SK-N-SH (cell line): ENCODE measurements around the gene RCOR2. TPM values are rescaled to one million over a fixed set of nuclear protein-coding genes. Genes with fewer than 3 reads are reported as not detected.

Experiments
- CTCF ChIA-PET: fragments of 300-600, 350-600 bp; formaldehyde crosslinking; extraction: SDS; loops from one replicate; lab custom pipeline; 2021; lab: Yijun Ruan, JAX
- POLR2A ChIA-PET: fragments of 350-600 bp; sonication (Branson Sonifier 250); formaldehyde crosslinking; extraction: SDS; loops from one replicate; lab custom pipeline; 2020; ENCODE audit warnings: antibody characterized with exemption, inconsistent platforms; lab: Yijun Ruan, JAX
- DNase-seq: peaks from one replicate; pipeline ENCODE4 v3.0.0; 2012
- H2AFZ ChIP-seq: fragments of 200-600 bp; sonication (generic); 2 replicates; pipeline ENCODE4 v1.8.1; 2016; ENCODE audit warnings: antibody characterized with exemption, mild to moderate bottlenecking, low read depth
- H3F3A ChIP-seq: fragments of 200-600 bp; sonication (generic); replicated peaks from 2 replicates; pipeline ENCODE3; 2016; ENCODE audit warnings: antibody characterized with exemption, mild to moderate bottlenecking; ENCODE audit not compliant: insufficient read depth
- H3K27ac ChIP-seq, 2 experiments: fragments of 200-500 bp in 1 of 2; fragments of 200-600 bp in 1 of 2; sonication (Bioruptor generic) in 1 of 2; sonication (generic), shearing (Covaris generic) in 1 of 2; 2 replicates each; pipeline versions ENCODE4 v1.5.1 to v1.6.1; 2014 to 2016; ENCODE audit warnings: low read depth in 2 of 2, inconsistent platforms in 1 of 2, low read length in 1 of 2, mild to moderate bottlenecking in 1 of 2, mixed read lengths in 1 of 2
- H3K27me3 ChIP-seq: fragments of 200-600 bp; sonication (generic), shearing (Covaris generic); 2 replicates; pipeline ENCODE4 v1.6.1; 2016; ENCODE audit warnings: mixed run types; ENCODE audit not compliant: insufficient read depth
- H3K36me3 ChIP-seq, 2 experiments: fragments of 200-500 bp in 1 of 2; fragments of 200-600 bp in 1 of 2; sonication (Bioruptor generic) in 1 of 2; sonication (generic) in 1 of 2; replicated peaks in 1 of 2; 2 replicates each; pipeline versions ENCODE3 to v1.5.1; 2014 to 2016; ENCODE audit warnings: low read length in 1 of 2, mild to moderate bottlenecking in 1 of 2; ENCODE audit not compliant: insufficient read depth in 2 of 2, control insufficient read depth in 1 of 2
- H3K4me1 ChIP-seq, 2 experiments: fragments of 200-500 bp in 1 of 2; fragments of 200-600 bp in 1 of 2; sonication (Bioruptor generic) in 1 of 2; sonication (generic), shearing (Covaris generic) in 1 of 2; 2 replicates each; pipeline versions ENCODE4 v1.5.1 to v1.6.1; 2014 to 2016; ENCODE audit warnings: low read depth in 1 of 2, low read length in 1 of 2, mixed run types in 1 of 2; ENCODE audit not compliant: insufficient read depth in 2 of 2, control insufficient read depth in 1 of 2
- H3K4me2 ChIP-seq: fragments of 200-600 bp; sonication (generic), shearing (Covaris generic); 2 replicates; pipeline ENCODE4 v1.6.1; 2017; ENCODE audit warnings: mixed run types
- H3K4me3 ChIP-seq, 2 experiments: fragments of 200-500 bp in 1 of 2; fragments of 200-600 bp in 1 of 2; sonication (Bioruptor generic) in 1 of 2; sonication (generic), shearing (Covaris generic) in 1 of 2; 2 replicates each; pipeline versions ENCODE4 v1.5.1 to v1.8.1; 2014 to 2016; ENCODE audit warnings: low read depth in 2 of 2, inconsistent platforms in 1 of 2, low read length in 1 of 2, mild to moderate bottlenecking in 1 of 2, mixed read lengths in 1 of 2, moderate library complexity in 1 of 2
- H3K79me2 ChIP-seq: fragments of 200-600 bp; sonication (generic); 2 replicates; pipeline ENCODE4 v1.8.1; 2017; ENCODE audit warnings: mild to moderate bottlenecking; ENCODE audit not compliant: insufficient read depth
- H3K9ac ChIP-seq: fragments of 200-600 bp; sonication (generic); 2 replicates; pipeline ENCODE4 v1.6.1; 2017; ENCODE audit warnings: mixed run types
- H3K9me2 ChIP-seq: fragments of 200-600 bp; sonication (generic); 2 replicates; pipeline ENCODE4 v1.6.1; 2017; ENCODE audit warnings: mixed run types
- H3K9me3 ChIP-seq: fragments of 200-600 bp; sonication (generic); 2 replicates; pipeline ENCODE4 v1.6.1; 2017; ENCODE audit warnings: mixed run types, mild to moderate bottlenecking, moderate library complexity
- H4K20me1 ChIP-seq: fragments of 200-600 bp; sonication (generic); 2 replicates; pipeline ENCODE4 v1.6.1; 2017; ENCODE audit warnings: mild to moderate bottlenecking, mixed run types; ENCODE audit not compliant: insufficient read depth
- CHD2 ChIP-seq: fragments of 150-350 bp; IDR thresholded peaks from 2 replicates; pipeline ENCODE4 v1.6.1; 2018; ENCODE audit warnings: low read length; ENCODE audit not compliant: partially characterized antibody
- EZH2phosphoT487 ChIP-seq: fragments of 200-600 bp; sonication (generic); IDR thresholded peaks from 2 replicates; pipeline ENCODE4 v1.6.1; 2017; ENCODE audit warnings: low read depth, mixed run types, mild to moderate bottlenecking, antibody characterized with exemption, moderate library complexity, borderline replicate concordance
- FOSL2 ChIP-seq: IDR thresholded peaks from 2 replicates; pipeline ENCODE4 v1.4.0; 2012; ENCODE audit warnings: low read depth, mild to moderate bottlenecking, moderate library complexity, borderline replicate concordance
- FOXJ3 ChIP-seq: sonication (generic); formaldehyde crosslinking; IDR thresholded peaks from 2 replicates; pipeline ENCODE4 v1.5.1; 2020; ENCODE audit warnings: mild to moderate bottlenecking, missing genetic modification reagents
- GABPA ChIP-seq: IDR thresholded peaks from 2 replicates; pipeline ENCODE4 v1.4.0; 2012; ENCODE audit warnings: low read depth, mild to moderate bottlenecking
- IRF3 ChIP-seq: fragments of 150-350 bp; IDR thresholded peaks from 2 replicates; pipeline ENCODE4 v1.6.1; 2016; ENCODE audit warnings: mild to moderate bottlenecking, low read depth, low read length
- MEF2A ChIP-seq: IDR thresholded peaks from 2 replicates; pipeline ENCODE4 v1.4.0; 2012; ENCODE audit warnings: low read depth, borderline replicate concordance
- NFIC ChIP-seq: IDR thresholded peaks from 2 replicates; pipeline ENCODE4 v1.4.0; 2012; ENCODE audit warnings: borderline replicate concordance
- NRF1 ChIP-seq: IDR thresholded peaks from 2 replicates; pipeline ENCODE4 v1.6.1; 2012; ENCODE audit warnings: low read depth, mild to moderate bottlenecking, low read length
- POLR2AphosphoS5 ChIP-seq: IDR thresholded peaks from 2 replicates; pipeline ENCODE4 v1.6.1; 2012; ENCODE audit warnings: low read depth, low read length
- RCOR1 ChIP-seq: fragments of 150-350 bp; IDR thresholded peaks from 2 replicates; pipeline ENCODE4 v1.6.1; 2017; ENCODE audit warnings: antibody characterized with exemption, low read length
- REST ChIP-seq: IDR thresholded peaks from 2 replicates; pipeline ENCODE4 v1.6.1; 2012; ENCODE audit warnings: mild to moderate bottlenecking, low read depth, low read length, moderate library complexity
- SMC3 ChIP-seq: IDR thresholded peaks from 2 replicates; pipeline ENCODE4 v1.6.1; 2012; ENCODE audit warnings: low read depth, low read length, improper control_type of control experiment
- TCF12 ChIP-seq: IDR thresholded peaks from 2 replicates; pipeline ENCODE4 v1.4.0; 2012
- TEAD4 ChIP-seq: IDR thresholded peaks from 2 replicates; pipeline ENCODE4 v1.4.0; 2012; ENCODE audit warnings: mild to moderate bottlenecking, borderline replicate concordance; ENCODE audit not compliant: insufficient read depth
- USF2 ChIP-seq: fragments of 150-350 bp; IDR thresholded peaks from 2 replicates; pipeline ENCODE4 v1.6.1; 2017; ENCODE audit warnings: antibody characterized with exemption, low read length, low read depth, borderline replicate concordance
- WGBS: methylation state at CpG from one replicate; pipeline ENCODE4 v1.1.6; 2017; ENCODE audit warnings: low lambda C conversion rate; 5-methylcytosine and 5-hydroxymethylcytosine counted together
- polyA plus RNA-seq, 3 experiments: library from polyadenylated mRNA; depleted of rRNA; stranded (reverse); fragments of >200 nt; gene quantifications; 2 replicates each; pipeline ENCODE4 v1.2.3, GENCODE V29; 2012
- TF ChIP-seq, protein P1 (sequence below): IDR thresholded peaks from 2 replicates; pipeline ENCODE4 v1.4.0; 2012; ENCODE audit warnings: low read depth, borderline replicate concordance
- TF ChIP-seq, protein P2 (sequence below): IDR thresholded peaks from 2 replicates; pipeline ENCODE4; 2012
- TF ChIP-seq, protein P3 (sequence below): IDR thresholded peaks from 2 replicates; pipeline ENCODE4 v1.4.0; 2012; ENCODE audit warnings: low read depth

Gene RCOR2
- polyA plus RNA-seq, 1 of the 3 experiments (the other 2 are of a cell fraction), result 1.1 TPM

DNA sequence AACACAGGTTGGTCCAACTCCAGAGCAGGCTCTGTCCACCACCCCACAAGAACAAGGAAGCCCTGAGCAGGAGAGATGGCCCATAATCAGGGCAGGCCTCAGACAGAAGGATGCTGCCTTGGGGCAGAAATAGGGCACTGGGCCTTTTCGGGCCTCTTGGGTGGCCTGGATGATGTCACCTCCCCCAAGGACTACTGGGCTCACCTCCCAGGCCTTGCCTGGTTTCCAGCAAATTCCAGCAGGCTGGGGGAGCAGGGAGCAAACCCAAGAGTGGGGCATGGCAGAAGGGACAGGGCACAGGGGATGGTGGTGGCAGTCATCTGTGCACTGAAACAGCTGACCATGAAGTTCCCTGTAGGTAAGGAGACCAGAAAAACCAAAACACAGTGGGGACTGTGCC is 16.5 kb upstream of the RCOR2 start:
- ChIA-PET POLR2A (no interaction called here), CTCF (interaction anchor here (1.1 to 1.8 kb wide), 3 partner anchors 10 to 16 kb away, joined by 3 to 10 read pairs (median 4); partner anchors contain the start of gene RCOR2)
- Histone ChIP-seq H3K9me3 (no peaks in the 10 kb centered on the region), H3K27me3 (no peaks in the 10 kb centered on the region), H3K9me2 (no peaks in the 10 kb centered on the region), H3K9ac (no peak overlapping the region), H2AFZ (no peak overlapping the region), H3K36me3 (no peaks in the 10 kb centered on the region), H3K27ac (no peak overlapping the region), H3K79me2 (no peaks in the 10 kb centered on the region), H3K4me2 (no peak overlapping the region), H4K20me1 (no peaks in the 10 kb centered on the region), H3F3A (no peaks in the 10 kb centered on the region), H3K4me1 (peaks cover 3 to 4% of the 10 kb centered on the region in 2 experiments; a peak in 1 of 4 replicates), H3K4me3 (no peak overlapping the region)
- 50% methylated on average over 1 of the region's 1 CpG for WGBS
- DNase-seq, result no peak
- TF ChIP-seq SMC3 (no peak), CHD2 (no peak), NRF1 (no peak), IRF3 (no peak), GABPA (no peak), TCF12 (no peak), USF2 (no peak), NFIC (no peak), TEAD4 (no peak), RCOR1 (no peak), FOSL2 (no peak), EZH2phosphoT487 (no peak), POLR2AphosphoS5 (no peak), MEF2A (no peak), REST (no peak), FOXJ3 (CRISPR knock-in tag) (no peak)
- TF ChIP-seq, protein P1, sequence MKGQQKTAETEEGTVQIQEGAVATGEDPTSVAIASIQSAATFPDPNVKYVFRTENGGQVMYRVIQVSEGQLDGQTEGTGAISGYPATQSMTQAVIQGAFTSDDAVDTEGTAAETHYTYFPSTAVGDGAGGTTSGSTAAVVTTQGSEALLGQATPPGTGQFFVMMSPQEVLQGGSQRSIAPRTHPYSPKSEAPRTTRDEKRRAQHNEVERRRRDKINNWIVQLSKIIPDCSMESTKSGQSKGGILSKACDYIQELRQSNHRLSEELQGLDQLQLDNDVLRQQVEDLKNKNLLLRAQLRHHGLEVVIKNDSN, result no peak
- TF ChIP-seq, protein P2, sequence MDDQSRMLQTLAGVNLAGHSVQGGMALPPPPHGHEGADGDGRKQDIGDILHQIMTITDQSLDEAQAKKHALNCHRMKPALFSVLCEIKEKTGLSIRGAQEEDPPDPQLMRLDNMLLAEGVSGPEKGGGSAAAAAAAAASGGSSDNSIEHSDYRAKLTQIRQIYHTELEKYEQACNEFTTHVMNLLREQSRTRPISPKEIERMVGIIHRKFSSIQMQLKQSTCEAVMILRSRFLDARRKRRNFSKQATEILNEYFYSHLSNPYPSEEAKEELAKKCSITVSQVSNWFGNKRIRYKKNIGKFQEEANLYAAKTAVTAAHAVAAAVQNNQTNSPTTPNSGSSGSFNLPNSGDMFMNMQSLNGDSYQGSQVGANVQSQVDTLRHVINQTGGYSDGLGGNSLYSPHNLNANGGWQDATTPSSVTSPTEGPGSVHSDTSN, result no peak
- TF ChIP-seq, protein P3, sequence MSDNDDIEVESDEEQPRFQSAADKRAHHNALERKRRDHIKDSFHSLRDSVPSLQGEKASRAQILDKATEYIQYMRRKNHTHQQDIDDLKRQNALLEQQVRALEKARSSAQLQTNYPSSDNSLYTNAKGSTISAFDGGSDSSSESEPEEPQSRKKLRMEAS, result no peak
- TF ChIP-seq, all 33 proteins: peak for 0
